ENCODE measurements around the gene HKDC1. TPM values are rescaled to one million over a fixed set of nuclear protein-coding genes. Genes with fewer than 3 reads are reported as not detected.

The HKDC1 gene
- total RNA-seq, 1 experiment from 2014 or later = 1.7 TPM

- Histone ChIP-seq H3K9ac (ENCODE audit: low read length) (peak overlapping the region; percentile 4; the same call in 1 of the 2 replicates), H3K27ac (ENCODE audit: low read depth, low read length) (peak overlapping the region; percentile 0), H3K9me2 (ENCODE audit: insufficient read depth) (no peaks in the 10 kb centered on the region), H3K4me3 (replicated peaks in 1 of 2; ENCODE audit: low read depth in 1 of 2, low read length in 2 of 2) (no peak overlapping the region), H3K9me3 (ENCODE audit: control insufficient read depth in 1 of 2, insufficient read depth in 1 of 2, low read depth in 1 of 2, low read length in 2 of 2) (no peaks in the 10 kb centered on the region), H3K4me2 (ENCODE audit: low read length) (peak overlapping the region; percentile 60), H4K20me1 (ENCODE audit: insufficient read depth) (no peaks in the 10 kb centered on the region), H3K4me1 (ENCODE audit: control insufficient read depth in 1 of 2, insufficient read depth in 2 of 2, low read length in 2 of 2) (peaks cover 37 to 54% of the 10 kb centered on the region in 2 experiments), H3K36me3 (ENCODE audit: control insufficient read depth in 1 of 2, insufficient read depth in 2 of 2, low read length in 2 of 2) (no peaks in the 10 kb centered on the region), H3K79me2 (ENCODE audit: insufficient read depth, low read length) (no peaks in the 10 kb centered on the region), H3K27me3 (ENCODE audit: insufficient read depth, low read length) (no peaks in the 10 kb centered on the region), H2AFZ (ENCODE audit: low read depth, low read length, poor library complexity, severe bottlenecking) (peak overlapping the region; percentile 20)
- ChIA-PET POLR2A (interaction anchor here (0.9 to 1.0 kb wide), 2 partner anchors 10 to 13 kb away, joined by 3 to 4 read pairs; no protein-coding TSS in a partner anchor), CTCF (no interaction called here), RAD21 (ENCODE audit: low non-redundant PET in 1 of 2, low total read pairs in 2 of 2, uncharacterized antibody in 2 of 2, unreplicated experiment in 2 of 2) (interaction anchor here in 1 of 2 experiments (0.7 kb wide), 1 partner anchor 191 kb away, joined by 3 read pairs; no protein-coding TSS in a partner anchor)
- DNase-seq (ENCODE audit: low read depth, low spot score) = peak; percentile 90
- intact Hi-C loops (cut with micrococcal nuclease) = loop anchor here (10.0 kb wide), 1 partner anchor 212 kb away; no protein-coding TSS in a partner anchor
- BruUV-seq (replicated peaks) = no TSS peak
- ATAC-seq = peak; percentile 76
- TF ChIP-seq EGR1 (IDR thresholded peaks at IDR 0.05; ENCODE audit: low read depth) = no peak
- no peak for TF ChIP-seq ZFX (IDR thresholded peaks at IDR 0.05)
- TF ChIP-seq CEBPB (IDR thresholded peaks at IDR 0.05; ENCODE audit: low read depth) = peak; percentile 99
- TF ChIP-seq EZH2phosphoT487 (IDR thresholded peaks at IDR 0.05; ENCODE audit: borderline replicate concordance) = no peak
- TF ChIP-seq ZBTB33 (IDR thresholded peaks at IDR 0.05; ENCODE audit: extremely low read depth, insufficient replicate concordance, low read length) = peak; percentile 27
- no peak; the same call in 1 of the 2 replicates for TF ChIP-seq ELF1 (IDR thresholded peaks at IDR 0.05; ENCODE audit: borderline replicate concordance, low read depth)
- no peak for TF ChIP-seq YY1 (IDR thresholded peaks at IDR 0.05; ENCODE audit: extremely low read depth, insufficient replicate concordance, low read depth, low read length)
- TF ChIP-seq, protein P1, sequence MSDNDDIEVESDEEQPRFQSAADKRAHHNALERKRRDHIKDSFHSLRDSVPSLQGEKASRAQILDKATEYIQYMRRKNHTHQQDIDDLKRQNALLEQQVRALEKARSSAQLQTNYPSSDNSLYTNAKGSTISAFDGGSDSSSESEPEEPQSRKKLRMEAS (IDR thresholded peaks at IDR 0.05) = peak; percentile 84
- peak; percentile 61 for TF ChIP-seq POLR2AphosphoS5 (IDR thresholded peaks at IDR 0.05; ENCODE audit: low read depth, low read length)
- peak; percentile 78; the same call in 1 of the 2 replicates for TF ChIP-seq CBX3 (IDR thresholded peaks at IDR 0.05; ENCODE audit: low read depth)
- TF ChIP-seq FOSL1 (IDR thresholded peaks at IDR 0.05; ENCODE audit: low read depth) = peak; percentile 84
- TF ChIP-seq CTCF (IDR thresholded peaks at IDR 0.05 in 2 of 3, conservative IDR thresholded peaks at IDR 0.05 in 1 of 3; ENCODE audit: borderline replicate concordance in 1 of 3, insufficient read depth in 1 of 3, low read depth in 2 of 3, low read length in 2 of 3) = no peak
- TF ChIP-seq, protein P2, sequence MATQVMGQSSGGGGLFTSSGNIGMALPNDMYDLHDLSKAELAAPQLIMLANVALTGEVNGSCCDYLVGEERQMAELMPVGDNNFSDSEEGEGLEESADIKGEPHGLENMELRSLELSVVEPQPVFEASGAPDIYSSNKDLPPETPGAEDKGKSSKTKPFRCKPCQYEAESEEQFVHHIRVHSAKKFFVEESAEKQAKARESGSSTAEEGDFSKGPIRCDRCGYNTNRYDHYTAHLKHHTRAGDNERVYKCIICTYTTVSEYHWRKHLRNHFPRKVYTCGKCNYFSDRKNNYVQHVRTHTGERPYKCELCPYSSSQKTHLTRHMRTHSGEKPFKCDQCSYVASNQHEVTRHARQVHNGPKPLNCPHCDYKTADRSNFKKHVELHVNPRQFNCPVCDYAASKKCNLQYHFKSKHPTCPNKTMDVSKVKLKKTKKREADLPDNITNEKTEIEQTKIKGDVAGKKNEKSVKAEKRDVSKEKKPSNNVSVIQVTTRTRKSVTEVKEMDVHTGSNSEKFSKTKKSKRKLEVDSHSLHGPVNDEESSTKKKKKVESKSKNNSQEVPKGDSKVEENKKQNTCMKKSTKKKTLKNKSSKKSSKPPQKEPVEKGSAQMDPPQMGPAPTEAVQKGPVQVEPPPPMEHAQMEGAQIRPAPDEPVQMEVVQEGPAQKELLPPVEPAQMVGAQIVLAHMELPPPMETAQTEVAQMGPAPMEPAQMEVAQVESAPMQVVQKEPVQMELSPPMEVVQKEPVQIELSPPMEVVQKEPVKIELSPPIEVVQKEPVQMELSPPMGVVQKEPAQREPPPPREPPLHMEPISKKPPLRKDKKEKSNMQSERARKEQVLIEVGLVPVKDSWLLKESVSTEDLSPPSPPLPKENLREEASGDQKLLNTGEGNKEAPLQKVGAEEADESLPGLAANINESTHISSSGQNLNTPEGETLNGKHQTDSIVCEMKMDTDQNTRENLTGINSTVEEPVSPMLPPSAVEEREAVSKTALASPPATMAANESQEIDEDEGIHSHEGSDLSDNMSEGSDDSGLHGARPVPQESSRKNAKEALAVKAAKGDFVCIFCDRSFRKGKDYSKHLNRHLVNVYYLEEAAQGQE (IDR thresholded peaks at IDR 0.05; ENCODE audit: low read depth) = no peak
- peak; percentile 64; the same call in 1 of the 2 replicates for TF ChIP-seq SRF (IDR thresholded peaks at IDR 0.05; ENCODE audit: low read depth)
- no peak for TF ChIP-seq POLR2A (IDR thresholded peaks at IDR 0.05; ENCODE audit: borderline replicate concordance, extremely low read depth, insufficient read depth, insufficient read length)
- peak; percentile 85 for TF ChIP-seq JUND (IDR thresholded peaks at IDR 0.05)
- TF ChIP-seq ZNF274 (IDR thresholded peaks at IDR 0.05; ENCODE audit: low read depth, low read length) = no peak
- no peak for TF ChIP-seq EZH2 (IDR thresholded peaks at IDR 0.05)
- peak; percentile 77 for TF ChIP-seq TCF7L2 (IDR thresholded peaks at IDR 0.05; ENCODE audit: borderline replicate concordance, extremely low read depth, insufficient read depth, insufficient read length)
- TF ChIP-seq SP1 (IDR thresholded peaks at IDR 0.05; ENCODE audit: low read depth) = peak; percentile 92
Observed at GRCh38 chr10:69217119-69217754, 2.9 kb upstream of the HKDC1 start.
